Measurements from ENCODE around the gene ZMIZ1.

Gene ZMIZ1

DNA sequence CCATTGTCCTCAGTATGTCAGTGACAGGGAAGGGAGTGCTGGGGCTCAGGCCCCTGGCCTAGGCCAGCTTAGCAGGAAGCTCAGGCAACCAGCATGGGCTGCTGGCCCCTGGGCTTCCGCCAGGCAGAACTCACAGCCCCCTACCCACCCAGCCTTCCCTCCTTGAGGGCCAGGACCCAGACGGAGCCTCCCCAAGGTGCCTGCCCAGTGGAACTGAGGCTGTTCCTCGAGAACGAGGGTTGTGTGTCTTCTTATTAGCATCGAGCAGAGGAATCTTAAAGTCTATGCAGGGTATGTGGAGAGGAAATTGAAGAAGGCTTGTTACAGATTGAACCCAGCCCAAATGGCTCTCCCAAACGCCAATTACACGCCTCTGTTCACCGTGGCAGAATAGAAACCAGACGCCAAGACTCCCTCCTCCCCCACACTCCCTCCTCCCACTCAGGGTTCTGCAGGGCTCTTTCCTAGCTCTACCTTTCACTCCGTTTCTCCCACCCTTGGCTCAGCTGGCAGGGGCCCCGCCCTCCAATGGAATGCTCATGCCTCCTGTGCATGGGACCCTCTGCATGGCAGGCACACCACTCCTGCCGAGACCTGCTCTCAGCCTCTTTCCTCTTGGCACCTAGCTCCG is 134.4 kb downstream of the ZMIZ1 start:
- peaks cover 20 to 62% of the 10 kb centered on the region in 2 donors for H3K36me3 ChIP-seq (ENCODE audit: control insufficient read depth in 1 of 2, insufficient read depth in 2 of 2, low read length in 2 of 2)

DNA sequence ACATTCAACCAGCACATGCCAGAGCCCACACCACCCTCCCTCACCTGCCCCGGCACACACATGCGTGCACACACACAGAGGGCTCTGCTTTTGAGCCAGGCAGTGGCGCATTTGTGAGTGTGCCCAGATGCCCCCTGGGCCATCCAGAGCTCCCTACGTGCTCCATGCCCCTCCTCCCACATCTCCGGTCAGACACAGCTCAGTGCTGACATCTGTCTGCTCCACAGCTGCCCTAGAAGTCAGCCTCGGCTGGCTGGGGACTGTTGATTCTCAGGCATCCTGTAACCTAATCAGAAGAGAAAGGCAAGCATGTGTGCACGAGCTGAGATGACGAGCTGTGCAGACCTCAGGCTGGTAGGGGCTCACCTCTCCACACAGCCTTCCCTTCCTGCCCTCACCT is 135.1 kb downstream of the ZMIZ1 start:
- H3K27ac ChIP-seq (ENCODE audit: low read depth, low read length) = no peak overlapping the region
- H3K36me3 ChIP-seq (ENCODE audit: control insufficient read depth in 1 of 2, insufficient read depth in 2 of 2, low read length in 2 of 2) = peaks cover 25 to 69% of the 10 kb centered on the region in 2 donors
- no peak overlapping the region for H3K4me3 ChIP-seq (ENCODE audit: low read depth in 1 of 2, low read length in 2 of 2)
- no peaks in the 10 kb centered on the region for H3K9me3 ChIP-seq (ENCODE audit: control insufficient read depth in 1 of 2, low read length in 2 of 2)
- H3K27me3 ChIP-seq (ENCODE audit: control insufficient read depth in 1 of 2, insufficient read depth in 2 of 2, low read length in 2 of 2) = no peaks in the 10 kb centered on the region
- no peaks in the 10 kb centered on the region for H3K4me1 ChIP-seq (ENCODE audit: control insufficient read depth in 1 of 2, insufficient read depth in 2 of 2, low read length in 2 of 2)
- H3K9ac ChIP-seq (ENCODE audit: low read depth in 1 of 2, low read length in 2 of 2) = no peak overlapping the region

More for the DNA sequence above, 134.4 kb downstream of the ZMIZ1 start:
- Histone ChIP-seq H3K27me3 (ENCODE audit: control insufficient read depth in 1 of 2, insufficient read depth in 2 of 2, low read length in 2 of 2) (no peaks in the 10 kb centered on the region), H3K9me3 (ENCODE audit: control insufficient read depth in 1 of 2, low read length in 2 of 2) (no peaks in the 10 kb centered on the region), H3K9ac (ENCODE audit: low read depth in 1 of 2, low read length in 2 of 2) (no peak overlapping the region), H3K4me3 (ENCODE audit: low read depth in 1 of 2, low read length in 2 of 2) (no peak overlapping the region), H3K27ac (ENCODE audit: low read depth, low read length) (no peak overlapping the region), H3K4me1 (ENCODE audit: control insufficient read depth in 1 of 2, insufficient read depth in 2 of 2, low read length in 2 of 2) (no peaks in the 10 kb centered on the region)

DNA sequence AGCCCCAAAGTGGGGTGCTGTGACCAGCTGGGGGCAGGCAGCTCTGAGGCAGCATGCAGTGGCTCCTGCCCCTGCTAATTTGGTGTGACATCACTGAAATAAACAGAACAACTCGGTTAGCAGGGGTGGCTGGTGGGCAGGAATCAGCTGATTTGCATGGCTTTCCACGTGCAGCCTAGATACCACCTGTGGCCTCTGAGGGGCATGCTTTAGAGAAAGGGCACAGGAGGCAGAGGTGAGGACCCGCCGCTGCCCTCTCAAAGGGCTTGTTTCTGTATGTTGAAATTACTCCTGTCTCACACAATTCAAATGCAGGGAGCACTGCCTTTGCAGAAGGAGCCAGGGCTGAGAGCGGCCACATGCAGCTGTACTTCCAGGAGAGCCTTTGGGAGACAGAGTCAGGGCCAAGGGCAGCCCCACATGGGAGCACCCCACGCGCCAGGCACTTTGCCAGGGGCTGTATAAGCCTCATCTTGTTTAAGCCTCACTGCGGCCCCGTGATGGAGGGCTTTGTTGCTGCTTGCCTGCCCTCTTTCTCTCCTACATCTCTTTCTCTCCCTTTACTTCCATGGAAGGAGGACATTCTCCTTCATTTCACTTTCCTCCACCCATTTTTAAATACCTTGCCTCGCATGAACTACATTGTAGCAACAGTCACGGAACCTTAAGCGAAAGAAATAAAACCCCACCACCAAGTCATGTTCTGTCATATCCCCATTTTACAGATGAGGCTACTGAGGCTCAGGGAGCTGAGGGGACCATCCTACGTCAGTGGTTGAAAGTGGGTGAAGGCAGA is 137.7 kb downstream of the ZMIZ1 start:
- no peak overlapping the region for H3K9ac ChIP-seq (ENCODE audit: low read depth in 1 of 2, low read length in 2 of 2)

DNA sequence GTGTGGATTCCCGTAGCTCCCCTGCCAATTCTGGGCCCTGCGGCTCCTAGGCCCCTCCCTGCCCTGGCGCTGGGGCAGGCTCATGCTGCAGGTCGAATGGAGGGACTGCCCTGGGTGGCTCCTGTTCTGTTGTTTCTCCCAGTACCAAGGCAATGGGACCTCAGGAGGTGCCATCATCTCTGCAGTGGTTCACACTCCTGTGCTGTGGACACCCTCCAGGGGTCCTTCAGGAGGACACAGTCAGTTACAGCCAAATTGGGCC is 138.3 kb downstream of the ZMIZ1 start:
- no peaks in the 10 kb centered on the region for H3K4me1 ChIP-seq (ENCODE audit: control insufficient read depth in 1 of 2, insufficient read depth in 2 of 2, low read length in 2 of 2)
- H3K27me3 ChIP-seq (ENCODE audit: control insufficient read depth in 1 of 2, insufficient read depth in 2 of 2, low read length in 2 of 2) = no peaks in the 10 kb centered on the region
- H3K4me3 ChIP-seq (ENCODE audit: low read depth in 1 of 2, low read length in 2 of 2) = no peak overlapping the region
- no peaks in the 10 kb centered on the region for H3K9me3 ChIP-seq (ENCODE audit: control insufficient read depth in 1 of 2, low read length in 2 of 2)
- peaks cover 20 to 88% of the 10 kb centered on the region in 2 donors for H3K36me3 ChIP-seq (ENCODE audit: control insufficient read depth in 1 of 2, insufficient read depth in 2 of 2, low read length in 2 of 2)
- H3K9ac ChIP-seq (ENCODE audit: low read depth in 1 of 2, low read length in 2 of 2) = no peak overlapping the region
- H3K27ac ChIP-seq (ENCODE audit: low read depth, low read length) = no peak overlapping the region

More for the DNA sequence above, 137.7 kb downstream of the ZMIZ1 start:
- peaks cover 23 to 91% of the 10 kb centered on the region in 2 donors for H3K36me3 ChIP-seq (ENCODE audit: control insufficient read depth in 1 of 2, insufficient read depth in 2 of 2, low read length in 2 of 2)
- no peaks in the 10 kb centered on the region for H3K4me1 ChIP-seq (ENCODE audit: control insufficient read depth in 1 of 2, insufficient read depth in 2 of 2, low read length in 2 of 2)
- H3K27me3 ChIP-seq (ENCODE audit: control insufficient read depth in 1 of 2, insufficient read depth in 2 of 2, low read length in 2 of 2) = no peaks in the 10 kb centered on the region
- no peaks in the 10 kb centered on the region for H3K9me3 ChIP-seq (ENCODE audit: control insufficient read depth in 1 of 2, low read length in 2 of 2)
- no peak overlapping the region for H3K27ac ChIP-seq (ENCODE audit: low read depth, low read length)
- H3K4me3 ChIP-seq (ENCODE audit: low read depth in 1 of 2, low read length in 2 of 2) = no peak overlapping the region

DNA sequence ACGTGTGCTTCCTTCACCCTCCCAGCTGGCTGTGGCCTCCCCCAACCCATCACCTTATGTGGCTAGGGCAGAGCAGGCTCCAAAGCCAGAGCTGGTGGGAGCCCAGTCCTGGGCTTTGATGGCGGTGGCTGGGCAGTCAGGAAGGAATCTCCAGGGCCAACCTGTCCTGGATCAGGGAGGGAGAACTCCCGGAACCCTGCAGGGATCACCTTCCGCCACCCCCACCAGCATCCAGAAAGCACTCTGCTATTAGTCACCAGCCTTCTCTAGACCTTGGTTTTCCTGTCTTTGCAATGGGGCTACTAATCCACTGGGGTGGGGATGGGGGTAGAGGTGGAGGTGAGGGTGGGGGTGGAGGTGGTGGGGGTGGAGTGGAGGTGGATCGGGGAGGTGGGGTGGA is 139.0 kb downstream of the ZMIZ1 start:
- no peaks in the 10 kb centered on the region for H3K4me1 ChIP-seq (ENCODE audit: control insufficient read depth in 1 of 2, insufficient read depth in 2 of 2, low read length in 2 of 2)
- H3K36me3 ChIP-seq (ENCODE audit: control insufficient read depth in 1 of 2, insufficient read depth in 2 of 2, low read length in 2 of 2) = peaks cover 17 to 82% of the 10 kb centered on the region in 2 donors
- no peak overlapping the region for H3K27ac ChIP-seq (ENCODE audit: low read depth, low read length)

DNA sequence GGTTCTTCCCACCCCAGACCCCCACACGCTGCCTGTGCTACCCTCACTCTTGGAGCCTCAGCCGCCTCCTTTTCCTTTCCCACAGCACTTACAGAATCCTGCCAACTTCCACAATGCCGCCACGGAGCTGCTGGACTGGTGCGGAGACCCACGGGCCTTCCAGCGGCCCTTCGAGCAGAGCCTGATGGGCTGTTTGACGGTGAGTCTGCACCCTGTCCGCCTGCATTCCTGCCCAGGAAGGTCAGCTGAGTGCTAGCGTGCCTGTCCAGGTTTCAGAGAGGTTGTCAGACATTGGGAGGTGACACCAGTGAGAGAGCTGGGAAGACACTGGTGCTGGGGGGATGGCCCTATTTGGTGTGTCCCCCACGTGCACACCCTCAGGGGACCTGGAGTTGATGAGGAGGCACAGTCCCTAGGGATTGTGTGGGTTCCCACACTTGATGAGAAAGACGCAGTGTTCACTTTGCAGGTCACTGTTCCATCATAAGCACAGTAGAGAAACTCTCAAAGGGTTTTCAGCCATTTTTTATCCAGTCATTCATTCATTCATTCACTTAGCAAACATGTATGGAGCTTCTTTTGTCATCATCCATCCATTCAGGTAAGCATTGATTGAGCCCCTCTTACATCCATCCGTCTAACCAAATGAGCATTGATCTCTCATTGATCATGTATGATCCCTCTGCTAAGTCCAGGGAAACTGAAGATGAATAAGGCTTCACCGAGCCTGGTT is 139.7 kb downstream of the ZMIZ1 start:
- no peak overlapping the region for H3K4me3 ChIP-seq (ENCODE audit: low read depth in 1 of 2, low read length in 2 of 2)
- H3K27ac ChIP-seq (ENCODE audit: low read depth, low read length) = no peak overlapping the region
- no peaks in the 10 kb centered on the region for H3K27me3 ChIP-seq (ENCODE audit: control insufficient read depth in 1 of 2, insufficient read depth in 2 of 2, low read length in 2 of 2)
- H3K9me3 ChIP-seq (ENCODE audit: control insufficient read depth in 1 of 2, low read length in 2 of 2) = no peaks in the 10 kb centered on the region
- H3K36me3 ChIP-seq (ENCODE audit: control insufficient read depth in 1 of 2, insufficient read depth in 2 of 2, low read length in 2 of 2) = peaks cover 15 to 82% of the 10 kb centered on the region in 2 donors
- no peaks in the 10 kb centered on the region for H3K4me1 ChIP-seq (ENCODE audit: control insufficient read depth in 1 of 2, insufficient read depth in 2 of 2, low read length in 2 of 2)
- no peak overlapping the region for H3K9ac ChIP-seq (ENCODE audit: low read depth in 1 of 2, low read length in 2 of 2)

More for the DNA sequence above, 139.0 kb downstream of the ZMIZ1 start:
- no peak overlapping the region for H3K4me3 ChIP-seq (ENCODE audit: low read depth in 1 of 2, low read length in 2 of 2)
- H3K9ac ChIP-seq (ENCODE audit: low read depth in 1 of 2, low read length in 2 of 2) = no peak overlapping the region
- no peaks in the 10 kb centered on the region for H3K27me3 ChIP-seq (ENCODE audit: control insufficient read depth in 1 of 2, insufficient read depth in 2 of 2, low read length in 2 of 2)
- no peaks in the 10 kb centered on the region for H3K9me3 ChIP-seq (ENCODE audit: control insufficient read depth in 1 of 2, low read length in 2 of 2)

DNA sequence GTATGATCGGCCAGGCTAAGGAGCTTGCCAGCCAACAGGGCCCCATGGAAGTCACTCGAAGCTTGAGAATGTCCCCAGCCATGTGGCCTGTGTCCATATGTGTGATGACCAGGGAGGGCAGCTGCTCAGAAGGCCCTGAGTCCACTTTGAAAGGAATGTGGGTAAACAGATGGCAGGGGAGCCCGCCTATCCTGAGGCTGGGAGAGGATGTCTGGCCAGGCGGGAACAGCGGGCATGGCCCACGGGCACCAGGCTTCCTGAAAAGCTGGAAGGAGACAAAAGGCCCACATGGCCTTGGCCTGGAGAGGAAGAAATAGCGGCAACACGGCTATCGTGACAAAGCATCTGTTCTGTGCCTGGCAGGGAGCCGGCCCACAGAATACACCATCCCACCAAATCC is 140.6 kb downstream of the ZMIZ1 start:
- no peaks in the 10 kb centered on the region for H3K27me3 ChIP-seq (ENCODE audit: control insufficient read depth in 1 of 2, insufficient read depth in 2 of 2, low read length in 2 of 2)
- no peak overlapping the region for H3K9ac ChIP-seq (ENCODE audit: low read depth in 1 of 2, low read length in 2 of 2)
- H3K4me3 ChIP-seq (ENCODE audit: low read depth in 1 of 2, low read length in 2 of 2) = no peak overlapping the region
- no peaks in the 10 kb centered on the region for H3K4me1 ChIP-seq (ENCODE audit: control insufficient read depth in 1 of 2, insufficient read depth in 2 of 2, low read length in 2 of 2)
- no peaks in the 10 kb centered on the region for H3K9me3 ChIP-seq (ENCODE audit: control insufficient read depth in 1 of 2, low read length in 2 of 2)
- H3K36me3 ChIP-seq (ENCODE audit: control insufficient read depth in 1 of 2, insufficient read depth in 2 of 2, low read length in 2 of 2) = peaks cover 24 to 82% of the 10 kb centered on the region in 2 donors
- no peak overlapping the region for H3K27ac ChIP-seq (ENCODE audit: low read depth, low read length)

DNA sequence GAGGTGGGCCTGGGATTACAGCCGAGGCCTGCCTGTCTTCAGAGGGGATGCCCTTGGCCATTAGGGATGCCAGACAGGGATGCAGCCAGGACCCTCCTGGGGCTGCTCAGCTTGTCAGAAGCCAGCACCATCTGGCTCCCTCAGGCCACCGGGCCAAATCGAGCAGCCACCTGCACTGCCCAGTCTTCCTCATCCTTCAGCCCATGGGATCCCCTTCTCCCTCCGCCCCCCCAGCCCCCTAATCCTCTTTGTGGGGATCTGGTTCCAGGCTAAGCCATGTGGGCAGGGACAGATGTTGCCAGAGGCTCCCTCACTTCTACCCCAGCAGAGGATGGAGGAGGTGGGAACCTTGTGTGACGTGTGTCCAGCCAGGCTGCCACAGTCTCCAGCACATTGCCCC is 141.1 kb downstream of the ZMIZ1 start:
- H3K4me3 ChIP-seq (ENCODE audit: low read depth in 1 of 2, low read length in 2 of 2) = no peak overlapping the region
- no peak overlapping the region for H3K27ac ChIP-seq (ENCODE audit: low read depth, low read length)
- no peak overlapping the region for H3K9ac ChIP-seq (ENCODE audit: low read depth in 1 of 2, low read length in 2 of 2)
- peaks cover 28 to 81% of the 10 kb centered on the region in 2 donors for H3K36me3 ChIP-seq (ENCODE audit: control insufficient read depth in 1 of 2, insufficient read depth in 2 of 2, low read length in 2 of 2)
- no peaks in the 10 kb centered on the region for H3K4me1 ChIP-seq (ENCODE audit: control insufficient read depth in 1 of 2, insufficient read depth in 2 of 2, low read length in 2 of 2)
- no peaks in the 10 kb centered on the region for H3K27me3 ChIP-seq (ENCODE audit: control insufficient read depth in 1 of 2, insufficient read depth in 2 of 2, low read length in 2 of 2)
- H3K9me3 ChIP-seq (ENCODE audit: control insufficient read depth in 1 of 2, low read length in 2 of 2) = no peaks in the 10 kb centered on the region

DNA sequence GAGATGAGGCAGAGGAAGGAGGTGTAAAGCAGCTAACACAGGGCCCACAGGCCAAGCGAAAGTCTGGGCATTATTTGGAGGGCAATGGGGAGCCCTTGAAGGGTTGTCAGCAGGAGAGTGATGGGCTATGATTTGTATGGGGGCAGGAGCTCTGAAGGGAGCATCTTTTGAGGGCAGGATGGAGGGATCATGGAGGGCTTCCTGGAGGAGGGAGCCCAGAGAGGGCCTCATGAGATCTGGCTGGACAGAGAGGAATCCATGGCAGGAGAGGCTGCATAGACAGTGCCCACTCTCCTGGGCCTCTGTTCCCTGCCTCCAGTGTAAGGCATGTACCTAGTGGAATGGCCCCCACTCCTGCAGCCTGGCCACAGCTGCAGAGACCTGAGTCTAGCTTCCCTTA is 141.9 kb downstream of the ZMIZ1 start:
- Histone ChIP-seq H3K4me3 (ENCODE audit: low read depth in 1 of 2, low read length in 2 of 2) (no peak overlapping the region), H3K27me3 (ENCODE audit: control insufficient read depth in 1 of 2, insufficient read depth in 2 of 2, low read length in 2 of 2) (no peaks in the 10 kb centered on the region), H3K36me3 (ENCODE audit: control insufficient read depth in 1 of 2, insufficient read depth in 2 of 2, low read length in 2 of 2) (peaks cover 26 to 81% of the 10 kb centered on the region in 2 donors), H3K27ac (ENCODE audit: low read depth, low read length) (no peak overlapping the region), H3K9ac (ENCODE audit: low read depth in 1 of 2, low read length in 2 of 2) (no peak overlapping the region), H3K9me3 (ENCODE audit: control insufficient read depth in 1 of 2, low read length in 2 of 2) (no peaks in the 10 kb centered on the region), H3K4me1 (ENCODE audit: control insufficient read depth in 1 of 2, insufficient read depth in 2 of 2, low read length in 2 of 2) (no peaks in the 10 kb centered on the region)

DNA sequence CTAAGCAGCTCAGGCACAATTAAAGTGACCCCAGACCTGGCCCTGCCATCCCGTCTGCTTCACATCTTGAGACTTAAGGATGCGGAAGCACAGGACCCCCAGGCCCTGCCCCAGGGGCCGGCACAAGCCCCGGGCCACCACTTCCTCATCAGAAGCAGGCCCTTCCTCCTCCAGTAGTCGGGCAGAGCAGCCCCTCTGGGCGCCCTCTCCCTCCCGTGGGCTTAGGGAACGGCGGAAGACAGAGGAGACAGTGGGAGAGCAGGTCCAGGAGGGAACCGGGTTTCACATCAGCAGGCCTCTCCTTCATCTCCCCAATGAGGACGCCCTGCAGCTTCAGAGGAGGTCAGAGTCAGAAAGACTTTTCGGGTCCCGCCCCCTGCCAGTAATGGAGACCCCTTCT is 142.8 kb downstream of the ZMIZ1 start:
- Histone ChIP-seq H3K9me3 (ENCODE audit: control insufficient read depth in 1 of 2, low read length in 2 of 2) (no peaks in the 10 kb centered on the region), H3K4me1 (ENCODE audit: control insufficient read depth in 1 of 2, insufficient read depth in 2 of 2, low read length in 2 of 2) (no peaks in the 10 kb centered on the region), H3K36me3 (ENCODE audit: control insufficient read depth in 1 of 2, insufficient read depth in 2 of 2, low read length in 2 of 2) (peaks cover 30 to 83% of the 10 kb centered on the region in 2 donors), H3K27ac (ENCODE audit: low read depth, low read length) (no peak overlapping the region), H3K27me3 (ENCODE audit: control insufficient read depth in 1 of 2, insufficient read depth in 2 of 2, low read length in 2 of 2) (no peaks in the 10 kb centered on the region), H3K9ac (ENCODE audit: low read depth in 1 of 2, low read length in 2 of 2) (no peak overlapping the region), H3K4me3 (ENCODE audit: low read depth in 1 of 2, low read length in 2 of 2) (no peak overlapping the region)
